ENCODE measurements around the gene SETD4.

SETD4 gene

GRCh38 chr21:36005879-36006400 is 54.4 kb downstream of the SETD4 start:
- DNase-seq (ENCODE audit: low spot score): no peak

GRCh38 chr21:36005018-36005417 is 55.3 kb downstream of the SETD4 start:
- no peak for DNase-seq (ENCODE audit: low spot score)

GRCh38 chr21:36004441-36004840 is 55.9 kb downstream of the SETD4 start:
- DNase-seq (ENCODE audit: low spot score): no peak

GRCh38 chr21:36003776-36004175 is 56.5 kb downstream of the SETD4 start:
- DNase-seq (ENCODE audit: low spot score): no peak

- no peak for DNase-seq (ENCODE audit: low spot score)
Measured at GRCh38 chr21:35996217-35996616, 64.1 kb downstream of the SETD4 start.

- DNase-seq (ENCODE audit: low spot score): no peak
Measured at GRCh38 chr21:35995522-35996088, 64.7 kb downstream of the SETD4 start.

GRCh38 chr21:35994613-35995012 is 65.7 kb downstream of the SETD4 start:
- DNase-seq (ENCODE audit: low spot score): no peak

- DNase-seq (ENCODE audit: low spot score): no peak
Measured at GRCh38 chr21:35993875-35994490, 66.3 kb downstream of the SETD4 start.

GRCh38 chr21:35991131-35991530 is 69.2 kb downstream of the SETD4 start:
- DNase-seq (ENCODE audit: low spot score): no peak

- no peak for DNase-seq (ENCODE audit: low spot score)
Measured at GRCh38 chr21:35990609-35991008, 69.7 kb downstream of the SETD4 start.

GRCh38 chr21:35989138-35989735 is 71.1 kb downstream of the SETD4 start:
- no peak for DNase-seq (ENCODE audit: low spot score)

GRCh38 chr21:35988416-35989137 is 71.7 kb downstream of the SETD4 start:
- DNase-seq (ENCODE audit: low spot score): no peak

- DNase-seq (ENCODE audit: low spot score): no peak
Measured at GRCh38 chr21:35987475-35987874, 72.9 kb downstream of the SETD4 start.

- DNase-seq (ENCODE audit: low spot score): no peak
Measured at GRCh38 chr21:35984654-35985361, 75.5 kb downstream of the SETD4 start.
